Stimulated activated CD4-positive, alpha-beta T cell treated with anti-CD3 and anti-CD28 coated beads, Interleukin-4, amount 100 ng/mL, for 24 hours (primary cell): ENCODE results near the gene PTPN23.

Experiments used
- DNase-seq: peaks from one replicate; pipeline ENCODE4 v3.0.0-alpha.2; 2020

PTPN23 gene

DNA sequence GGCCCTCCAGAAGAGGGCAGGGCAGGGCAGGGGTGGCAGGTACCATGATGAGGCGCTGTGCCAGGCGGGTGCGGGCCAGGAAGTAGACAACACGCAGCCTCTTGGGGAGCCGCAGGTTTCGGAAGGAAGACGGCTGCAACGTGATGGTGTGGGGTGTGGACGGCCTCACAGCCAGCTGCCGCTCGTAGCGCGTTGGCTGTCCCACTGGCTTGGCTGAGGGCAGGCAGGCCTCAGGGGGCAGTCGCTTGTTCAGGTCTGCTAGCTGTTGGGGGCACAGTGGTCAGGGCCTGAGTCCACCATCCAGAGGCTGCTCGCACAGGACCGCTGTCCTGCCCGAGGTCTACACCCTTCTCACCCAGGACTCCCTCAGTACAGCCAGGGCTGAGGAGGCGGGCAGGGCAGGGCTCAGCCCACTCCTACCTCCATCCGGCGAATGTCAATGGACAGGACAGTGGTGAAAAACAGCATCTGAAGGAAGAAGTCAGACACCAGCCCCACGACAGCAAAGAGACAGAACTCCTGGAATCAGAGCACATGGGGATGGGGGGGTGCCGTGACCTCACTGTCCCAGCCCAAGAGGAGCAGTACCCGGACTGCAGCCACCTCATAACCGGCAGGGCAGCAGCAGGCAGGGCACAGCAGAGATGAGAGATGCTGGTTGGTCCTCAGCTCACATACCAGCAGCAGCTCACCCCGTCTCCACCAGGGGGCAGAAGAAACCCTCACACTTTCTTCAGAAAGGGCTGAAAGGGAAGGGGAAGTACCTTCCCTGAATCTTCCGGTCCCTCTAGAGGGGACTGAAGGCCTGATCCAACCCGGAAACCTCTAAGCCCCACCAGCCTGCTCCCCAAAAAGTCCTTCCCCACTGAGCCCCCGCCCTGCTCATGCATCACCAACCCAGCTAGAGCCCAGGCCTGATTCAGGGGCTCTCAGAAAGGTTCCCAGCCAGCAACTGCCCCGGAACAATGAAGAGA, 40.0 kb downstream of the PTPN23 start:
- peak; percentile 91 for DNase-seq

GRCh38 chr3:47421741-47422649, 41.2 kb downstream of the PTPN23 start:
- DNase-seq, result no peak

DNA sequence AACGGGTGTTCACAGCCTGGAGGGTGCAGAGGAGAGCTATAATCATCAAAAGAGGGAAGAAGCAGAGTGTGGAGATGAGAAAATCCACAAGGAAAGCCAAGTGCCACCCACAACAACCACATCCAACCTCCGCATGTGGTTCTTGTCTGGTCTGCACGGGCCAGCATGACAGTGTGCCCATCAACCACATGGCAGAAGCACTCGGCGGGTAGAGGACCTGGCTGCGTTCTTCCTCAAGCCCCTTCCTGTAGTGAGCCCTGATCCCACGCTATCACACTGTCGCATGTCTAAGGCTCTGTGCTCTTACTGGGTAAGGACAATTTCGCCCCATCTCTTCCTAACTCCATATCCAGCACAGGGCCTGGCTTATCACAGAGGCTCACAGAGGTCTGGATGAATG, 41.9 kb downstream of the PTPN23 start:
- DNase-seq, result no peak

- no peak for DNase-seq
Observed at GRCh38 chr3:47423548-47424145, 42.8 kb downstream of the PTPN23 start.

DNA sequence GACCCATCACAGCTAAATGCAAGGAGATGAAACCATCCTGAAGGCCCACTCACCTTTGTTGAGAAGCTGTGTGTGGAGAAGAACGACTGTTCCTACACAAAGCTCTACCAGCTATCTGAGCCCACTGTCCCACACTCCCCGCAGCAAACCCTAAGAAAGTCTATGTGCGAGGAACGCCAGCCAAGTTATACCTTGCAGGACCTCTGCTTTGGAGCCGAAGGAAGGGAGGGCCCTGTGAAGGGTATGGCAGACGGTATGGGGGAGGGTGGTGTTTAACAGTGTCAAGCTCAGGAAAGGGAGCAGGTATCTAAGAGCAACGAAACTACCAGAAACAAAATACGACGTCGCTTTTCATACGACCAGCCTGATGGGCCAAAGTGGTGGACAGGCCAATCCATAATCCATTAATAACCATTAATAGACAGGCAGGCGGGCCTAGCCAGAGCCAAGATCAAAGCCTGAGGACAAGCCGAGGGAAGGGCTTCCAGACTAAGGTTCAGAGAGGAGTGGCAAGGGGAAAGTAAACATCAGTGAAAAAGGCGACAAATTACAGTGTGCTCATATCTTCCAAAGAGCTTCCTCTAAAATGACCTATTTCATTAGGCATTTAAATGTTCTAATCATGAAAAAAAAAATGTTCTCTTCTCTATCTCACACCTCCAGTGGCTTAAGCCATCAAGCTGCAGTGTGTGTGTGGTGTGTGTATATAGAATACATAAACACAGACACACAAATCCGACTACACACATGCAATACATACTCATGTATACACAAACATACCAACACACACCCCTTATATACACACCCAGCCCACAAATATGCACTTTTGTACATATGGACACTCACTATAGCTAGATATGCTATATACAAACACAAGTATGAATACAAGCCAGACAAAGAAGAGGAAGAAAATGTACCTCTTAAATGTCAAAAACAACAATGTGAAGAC, 43.9 kb downstream of the PTPN23 start:
- DNase-seq, result no peak

DNA sequence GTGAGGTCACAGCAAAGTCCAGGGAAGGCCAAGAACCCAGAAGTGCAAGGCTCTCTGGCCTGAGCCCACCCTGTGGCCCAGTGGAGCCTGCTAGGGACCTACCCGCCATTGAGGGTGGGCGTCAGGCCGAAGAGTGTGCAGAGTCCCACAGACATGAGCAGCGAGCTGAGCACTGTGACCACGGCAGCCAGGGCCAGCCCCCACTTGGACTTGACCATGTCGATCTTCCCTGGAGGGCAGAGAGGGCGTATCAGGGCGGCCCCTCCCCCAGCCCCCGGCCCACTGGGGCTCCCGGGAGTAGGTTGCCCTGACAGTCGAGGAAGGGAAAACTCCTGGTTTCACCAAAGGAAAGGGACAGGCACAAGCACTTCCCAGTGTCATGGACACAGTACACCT, 44.6 kb downstream of the PTPN23 start:
- no peak for DNase-seq

DNA sequence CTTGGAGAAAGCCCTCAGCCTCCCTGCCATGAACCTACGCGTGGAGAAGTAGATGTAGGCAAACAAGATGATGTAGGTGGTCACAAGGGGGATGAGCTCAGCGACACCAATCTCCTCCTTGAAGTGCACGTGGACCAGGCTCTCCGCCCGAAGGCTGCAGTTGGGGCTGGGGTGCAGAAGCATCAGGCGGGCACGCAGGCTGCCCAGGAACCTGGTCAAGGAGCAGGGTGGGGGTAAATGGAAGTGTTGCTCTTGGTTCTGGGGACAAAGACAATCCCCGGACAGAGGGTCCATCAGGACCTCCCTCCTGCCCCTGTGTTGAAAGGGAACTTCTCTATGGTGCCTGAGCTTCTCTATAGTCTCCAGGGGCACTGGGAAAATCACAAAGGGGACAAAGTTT, 45.1 kb downstream of the PTPN23 start:
- DNase-seq, result no peak

GRCh38 chr3:47427866-47428265, 47.0 kb downstream of the PTPN23 start:
- no peak for DNase-seq

DNA sequence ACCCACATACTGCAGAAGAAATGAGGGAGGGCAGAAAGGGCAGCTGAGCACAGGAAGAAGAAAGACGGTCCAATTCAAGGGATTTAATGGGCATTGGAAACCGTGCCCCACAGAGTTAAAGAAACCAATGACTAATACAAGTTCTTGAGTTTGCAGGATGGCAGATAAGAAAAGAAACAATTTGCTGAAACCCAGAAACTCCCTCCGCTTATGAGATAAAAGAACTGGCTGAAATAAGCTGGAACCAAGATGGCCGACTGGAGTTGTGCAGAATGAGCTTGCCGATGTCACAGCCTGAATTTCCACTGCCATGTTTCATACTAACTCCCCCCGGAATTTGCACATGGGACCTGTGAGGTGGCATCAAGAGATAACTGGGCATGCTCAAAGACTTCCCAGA, 47.8 kb downstream of the PTPN23 start:
- no peak for DNase-seq

DNA sequence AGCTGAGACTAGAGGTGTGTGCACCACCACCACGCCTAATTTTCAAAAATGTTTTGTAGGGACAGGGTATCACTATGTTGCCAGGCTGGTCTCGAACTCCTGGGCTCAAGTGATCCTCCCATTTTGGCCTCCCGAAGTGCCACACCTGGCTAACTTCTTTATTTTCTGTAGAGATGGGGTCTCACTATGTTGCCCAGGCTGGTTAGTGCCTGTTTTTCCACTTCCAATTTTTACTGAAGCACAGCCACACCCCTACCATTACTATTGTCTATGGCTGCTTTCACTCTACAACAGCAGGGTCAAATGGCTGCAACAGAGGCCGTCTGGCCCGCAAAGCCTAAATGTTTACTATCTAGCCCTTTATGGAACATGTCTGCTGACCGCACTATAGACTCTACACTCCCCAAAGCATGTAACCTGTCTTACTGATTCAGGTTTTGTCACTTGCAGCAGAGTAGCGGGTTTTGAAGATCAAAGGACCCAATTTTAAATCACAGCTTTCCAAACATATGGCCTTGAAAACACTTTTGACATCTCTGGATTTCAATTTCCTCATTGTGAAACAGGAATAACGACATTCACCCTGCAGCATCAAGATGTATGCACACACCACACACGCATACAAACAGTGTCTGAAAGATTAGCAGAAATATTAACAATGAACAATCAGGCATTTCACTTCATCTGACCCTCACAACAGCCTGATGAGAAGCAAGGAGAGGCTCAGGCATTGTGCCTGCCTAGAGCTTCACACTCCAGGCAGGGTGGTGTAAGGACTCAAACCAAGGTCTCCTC, 48.9 kb downstream of the PTPN23 start:
- DNase-seq, result no peak

DNA sequence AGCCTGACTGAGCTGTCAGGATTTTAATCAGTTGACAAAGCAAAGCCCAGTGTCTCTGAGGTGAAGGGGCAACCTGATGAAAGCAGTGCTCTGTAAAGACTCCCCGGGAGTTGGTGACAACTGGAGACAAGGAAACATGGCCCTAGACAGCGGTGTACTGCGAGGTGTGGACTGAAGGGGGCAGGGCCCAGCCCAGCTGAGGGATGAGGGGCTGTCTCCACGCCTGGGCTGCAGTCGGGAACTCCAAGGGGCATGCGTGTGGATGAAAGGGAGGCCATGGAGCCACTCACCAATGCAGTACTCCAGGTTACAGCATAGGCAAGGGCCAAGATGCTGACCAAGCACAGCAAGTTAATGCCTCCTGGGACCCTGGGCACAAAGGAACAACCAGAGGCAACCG, 49.8 kb downstream of the PTPN23 start:
- DNase-seq, result no peak

DNA sequence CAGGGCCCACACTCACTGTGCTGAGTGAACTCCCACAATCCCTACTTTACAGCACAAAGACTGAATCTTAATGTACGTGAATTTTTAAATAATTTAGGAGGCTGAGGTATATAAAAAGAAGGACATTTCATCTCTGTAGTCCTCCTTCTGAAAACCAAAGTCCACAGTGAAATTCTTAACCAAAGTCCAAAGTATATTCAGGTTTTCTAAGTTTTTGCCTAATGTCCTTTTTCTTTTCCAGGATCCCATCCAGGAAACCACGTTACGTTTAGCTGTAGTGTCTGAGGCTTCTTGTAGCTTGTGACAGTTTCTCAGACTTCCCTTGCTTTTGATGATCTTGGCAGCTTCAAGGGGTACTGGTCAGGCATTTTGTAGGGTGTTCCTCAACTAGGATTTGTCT, 50.4 kb downstream of the PTPN23 start:
- no peak for DNase-seq

DNA sequence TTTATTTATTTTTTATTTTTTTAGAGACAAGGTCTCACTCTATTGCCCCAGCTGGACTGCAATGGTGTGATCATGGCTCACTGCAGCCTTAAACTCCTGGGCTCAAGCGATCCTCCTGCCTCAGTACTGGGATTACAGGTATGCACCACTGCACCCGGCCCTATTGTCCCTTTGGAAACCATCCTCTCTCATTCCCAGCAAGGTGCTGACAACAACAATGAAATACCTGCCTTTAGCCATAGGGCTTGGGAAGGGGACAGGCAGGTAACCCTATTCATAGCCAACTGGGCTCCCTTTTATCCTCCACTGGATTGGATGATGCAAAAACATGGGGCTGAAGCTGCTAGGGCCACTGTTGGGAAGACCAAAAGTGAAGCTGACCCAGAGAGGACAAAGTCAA, 51.9 kb downstream of the PTPN23 start:
- DNase-seq, result no peak

- DNase-seq, result no peak
Observed at GRCh38 chr3:47433796-47434195, 53.0 kb downstream of the PTPN23 start.

DNA sequence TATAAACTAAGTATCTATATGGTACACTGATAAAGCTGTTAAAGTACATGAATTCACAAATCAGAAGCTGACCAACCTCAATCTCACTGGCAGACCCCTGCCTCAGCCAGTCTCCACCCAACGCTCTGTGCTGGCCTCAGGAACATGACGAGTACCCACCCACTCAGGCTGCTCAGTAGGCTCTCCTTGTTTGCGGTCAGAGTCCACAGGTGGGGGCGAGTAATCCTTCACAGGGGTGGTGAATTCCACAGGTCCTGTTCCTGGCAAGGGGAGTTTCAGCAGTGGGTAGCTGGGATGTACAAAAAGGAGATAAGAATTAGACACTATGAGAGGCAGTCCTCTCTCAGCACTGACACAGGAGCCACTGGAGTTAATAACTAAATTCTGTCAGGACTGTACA, 54.0 kb downstream of the PTPN23 start:
- DNase-seq, result no peak

GRCh38 chr3:47436180-47436579, 55.4 kb downstream of the PTPN23 start:
- DNase-seq, result no peak

- DNase-seq, result no peak
Observed at GRCh38 chr3:47440131-47440530, 59.3 kb downstream of the PTPN23 start.

DNA sequence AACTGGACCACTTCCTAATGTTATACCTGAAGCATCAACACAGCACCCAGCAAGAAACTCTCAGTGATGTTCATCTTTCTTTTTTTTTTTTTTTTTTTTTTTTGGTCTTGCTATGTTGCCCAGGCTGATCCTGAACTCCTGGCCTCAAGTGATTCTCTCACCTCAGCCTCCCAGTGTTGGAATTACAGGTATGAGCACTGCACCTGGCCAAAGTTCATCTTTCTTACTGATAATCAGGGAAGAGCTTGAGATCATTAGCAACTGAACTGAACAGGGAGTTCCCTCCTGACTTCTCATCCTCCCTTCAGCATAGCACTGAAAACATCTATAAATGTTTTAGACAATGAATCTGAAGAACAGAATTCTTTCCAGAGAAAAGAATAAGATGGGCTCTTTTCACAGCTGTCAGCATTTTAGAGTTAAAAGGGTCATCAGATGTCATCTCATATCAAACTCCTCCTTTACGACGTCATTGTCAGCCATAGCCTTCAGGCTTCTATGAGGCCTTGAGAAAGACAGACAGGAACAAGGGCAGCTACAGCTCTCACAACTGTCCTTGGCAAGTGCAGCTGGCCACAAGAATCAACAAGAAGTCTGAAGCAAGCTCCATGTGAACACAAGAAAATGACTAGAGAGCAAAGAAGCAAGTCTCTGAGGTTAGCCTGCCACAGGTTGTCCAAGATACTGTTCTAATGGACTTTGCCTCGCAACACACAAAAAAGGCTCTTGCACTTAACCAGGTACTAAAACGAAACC, 61.2 kb downstream of the PTPN23 start:
- no peak for DNase-seq

DNA sequence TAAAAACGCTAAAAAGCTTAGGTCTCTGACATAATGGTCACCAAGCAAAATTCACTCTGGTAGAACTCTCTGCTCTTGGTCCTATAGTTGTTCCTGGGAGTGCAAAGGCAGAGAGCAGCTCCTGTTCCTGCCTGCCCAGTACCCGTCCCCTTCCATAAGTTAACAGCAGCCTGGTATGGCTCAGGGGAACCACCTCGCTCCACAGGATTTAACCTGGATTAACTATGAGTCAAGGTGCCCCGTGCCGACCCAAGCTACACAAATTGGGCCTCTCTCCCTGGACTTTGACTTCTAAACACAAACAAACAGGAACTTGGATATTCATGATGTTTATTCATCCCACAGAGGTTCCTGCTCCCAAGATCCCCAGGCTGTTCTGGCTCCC, 62.8 kb downstream of the PTPN23 start:
- DNase-seq, result no peak

GRCh38 chr3:47444103-47444502, 63.3 kb downstream of the PTPN23 start:
- DNase-seq, result no peak
